Lung (tissue), 12 donors: ENCODE measurements around the gene ADI1. TPM values are rescaled to one million over a fixed set of nuclear protein-coding genes. Genes with fewer than 3 reads are reported as not detected.

Experiments used
- ATAC-seq: fragments of 200-7000 bp; cut with Tn5 transposase; one replicate; pipeline ENCODE4 v1.9.1; 2020; ENCODE audit warnings: moderate number of reproducible peaks; ENCODE audit not compliant: insufficient read depth, low FRiP score
- DNase-seq, 3 donors: peaks; one replicate each; pipeline ENCODE4 v3.0.0-alpha.2; 2013 to 2017
- H3K27ac ChIP-seq, 2 donors: one replicate each; pipeline ENCODE4 v1.5.1; 2013; ENCODE audit warnings: mild to moderate bottlenecking in 2 of 2, moderate library complexity in 2 of 2, control low read depth in 1 of 2, inconsistent platforms in 1 of 2, low read depth in 1 of 2, low read length in 1 of 2
- H3K27me3 ChIP-seq, 3 donors: one replicate each; pipeline ENCODE4 v1.5.1; 2013; ENCODE audit warnings: low read length in 2 of 3; ENCODE audit not compliant: control insufficient read depth in 3 of 3, insufficient read depth in 3 of 3
- H3K36me3 ChIP-seq, 4 donors: one replicate each; pipeline ENCODE4 v1.5.1; 2013; ENCODE audit warnings: low read length in 4 of 4, mild to moderate bottlenecking in 1 of 4, moderate library complexity in 1 of 4; ENCODE audit not compliant: control insufficient read depth in 4 of 4, insufficient read depth in 4 of 4
- H3K4me1 ChIP-seq, 5 donors: one replicate each; pipeline ENCODE4 v1.5.1; 2013; ENCODE audit warnings: low read length in 5 of 5, mild to moderate bottlenecking in 2 of 5, moderate library complexity in 1 of 5; ENCODE audit not compliant: control insufficient read depth in 5 of 5, insufficient read depth in 5 of 5
- H3K4me3 ChIP-seq: one replicate; pipeline ENCODE4 v1.5.1; 2013; ENCODE audit warnings: mild to moderate bottlenecking, control low read depth, moderate library complexity
- H3K9ac ChIP-seq, 2 donors: one replicate each; pipeline ENCODE4 v1.5.1; 2013; ENCODE audit warnings: low read length in 2 of 2, control low read depth in 1 of 2; ENCODE audit not compliant: insufficient read depth in 1 of 2
- H3K9me3 ChIP-seq, 4 donors: one replicate each; pipeline ENCODE4 v1.5.1; 2013; ENCODE audit warnings: low read length in 3 of 4, mild to moderate bottlenecking in 1 of 4, moderate library complexity in 1 of 4; ENCODE audit not compliant: control insufficient read depth in 4 of 4, insufficient read depth in 3 of 4
- CTCF ChIP-seq: IDR thresholded peaks from 2 replicates; pipeline ENCODE4 v1.5.1; 2012; ENCODE audit warnings: mild to moderate bottlenecking; ENCODE audit errors: control extremely low read depth, extremely low read depth
- WGBS, 2 donors: extraction: QIAGEN DNeasy Blood & Tissue Kit; methylation state at CpG; one replicate each; pipeline ENCODE4 v1.1.7; 2013; 5-methylcytosine and 5-hydroxymethylcytosine counted together
- polyA plus RNA-seq, 2 donors: library from polyadenylated mRNA; stranded (reverse); fragments of 200-250 nt; gene quantifications; one replicate each; pipeline ENCODE4 v1.2.1, GENCODE V29; 2013
- total RNA-seq, 2 donors: library from RNA; depleted of rRNA in 1 of 2; stranded (reverse); fragments of >200 nt in 1 of 2; gene quantifications; one replicate each; pipeline ENCODE4 v1.2.1, GENCODE V29; 2014 to 2021
- donor health status: control.
- donor health status: control.
- donor health status: Bipolar disorder and iron deficiency.
- donor health status: healthy.
- donor health status: DM: yes; HTN: yes; CAD: no.

Gene ADI1
- total and polyA plus RNA-seq, 4 donors: 46.8 to 65.2 (median 55.9) TPM

GRCh38 chr2:3529316-3530025, 10.1 kb upstream of the ADI1 start:
- Histone ChIP-seq H3K27me3 (no peaks in the 10 kb centered on the region), H3K9me3 (peaks cover 0 to 4% (median 0%) of the 10 kb centered on the region in 4 donors), H3K27ac (no peak overlapping the region), H3K9ac (no peak overlapping the region), H3K36me3 (peaks cover 0 to 15% (median 3%) of the 10 kb centered on the region in 4 donors), H3K4me1 (peaks cover 0 to 3% (median 0%) of the 10 kb centered on the region in 5 donors), H3K4me3 (no peak overlapping the region)
- no peak for ATAC-seq
- TF ChIP-seq CTCF: no peak
- 98 to 99% methylated on average over 24 of the region's 24 CpGs for WGBS, 2 donors
- no peak for DNase-seq

GRCh38 chr2:3527886-3528785, 8.8 kb upstream of the ADI1 start:
- no peak overlapping the region for H3K4me3 ChIP-seq

DNA sequence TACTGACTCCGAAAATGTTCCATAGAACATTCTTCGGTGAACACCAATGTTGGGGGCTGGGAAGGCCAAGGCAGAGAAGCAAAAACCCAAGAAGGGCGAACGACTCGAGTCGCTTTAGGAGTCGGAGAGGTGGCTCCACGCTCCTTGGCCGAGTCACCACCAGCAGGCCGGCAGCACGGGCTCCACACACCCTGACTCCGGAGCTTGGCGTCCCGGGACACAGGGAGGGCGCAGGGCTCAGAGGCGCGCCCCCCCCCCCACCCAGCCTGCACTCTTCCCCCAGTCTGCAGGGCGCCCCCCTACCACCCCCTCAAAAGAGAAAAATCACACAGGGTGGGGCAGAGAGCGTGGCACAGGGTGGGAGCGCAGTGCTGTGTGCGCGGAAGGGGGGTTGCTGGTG, 7.5 kb upstream of the ADI1 start:
- 93 to 96% methylated on average over 16 to 22 of the region's 22 CpGs for WGBS, 2 donors
- Histone ChIP-seq H3K9me3 (peaks cover 0 to 4% (median 0%) of the 10 kb centered on the region in 4 donors), H3K27me3 (no peaks in the 10 kb centered on the region), H3K9ac (no peak overlapping the region), H3K36me3 (peaks cover 0 to 10% (median 0%) of the 10 kb centered on the region in 4 donors), H3K27ac (no peak overlapping the region), H3K4me1 (peaks cover 3 to 17% (median 15%) of the 10 kb centered on the region in 5 donors), H3K4me3 (no peak overlapping the region)
- no peak for ATAC-seq
- DNase-seq: no peak
- no peak for TF ChIP-seq CTCF

More at GRCh38 chr2:3527886-3528785, 8.8 kb upstream of the ADI1 start:
- no peak overlapping the region for H3K9ac ChIP-seq
- peaks cover 2 to 14% (median 11%) of the 10 kb centered on the region in 5 donors for H3K4me1 ChIP-seq
- peaks cover 0 to 10% (median 0%) of the 10 kb centered on the region in 4 donors for H3K36me3 ChIP-seq
- WGBS, 2 donors: 93 to 95% methylated on average over 40 of the region's 40 CpGs
- H3K27ac ChIP-seq: no peak overlapping the region
- TF ChIP-seq CTCF: no peak
- DNase-seq (no peak), ATAC-seq (no peak)
- H3K9me3 ChIP-seq: peaks cover 0 to 4% (median 0%) of the 10 kb centered on the region in 4 donors
- H3K27me3 ChIP-seq: no peaks in the 10 kb centered on the region
